Activated T-cell treated with anti-CD3 and anti-CD28 coated beads for 1 hour (primary cell): Measurements from ENCODE around the gene ANKRD31.
"Not testable (repeated sequence)": the region's sequence is repeated elsewhere in the genome, so short reads cannot be mapped to it uniquely, and the experiment has no call there.

Source experiments
- DNase-seq: peaks from one replicate; pipeline ENCODE4 v3.0.0-alpha.2; 2020; ENCODE audit warnings: low read depth

ANKRD31 gene

GRCh38 chr5:75234251-75234650 lies 2.4 kb downstream of the ANKRD31 start:
- DNase-seq = no peak

GRCh38 chr5:75226916-75227315 lies 9.8 kb downstream of the ANKRD31 start:
- DNase-seq = no peak

DNA sequence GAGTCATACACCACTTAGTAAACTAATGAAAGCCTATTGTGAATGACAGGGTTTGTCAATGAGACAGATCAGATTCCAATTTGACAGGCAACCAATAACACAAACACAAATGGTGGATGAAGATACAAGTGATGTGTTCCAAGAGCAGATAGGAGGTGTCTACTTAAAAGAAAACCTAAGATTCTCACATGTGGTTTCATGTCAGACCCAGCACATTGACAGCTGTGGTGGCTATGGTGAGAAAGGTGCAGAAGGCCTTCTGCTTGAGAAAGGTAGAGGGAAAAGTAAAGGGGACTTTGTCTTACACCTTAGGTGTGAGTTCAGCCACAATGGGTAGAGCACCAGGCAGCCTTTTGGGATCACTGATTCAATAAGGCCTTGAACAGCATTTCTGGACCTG lies 11.2 kb downstream of the ANKRD31 start:
- no peak for DNase-seq

- not testable (repeated sequence) for DNase-seq
Measured at GRCh38 chr5:75220787-75221186, 15.9 kb downstream of the ANKRD31 start.

DNA sequence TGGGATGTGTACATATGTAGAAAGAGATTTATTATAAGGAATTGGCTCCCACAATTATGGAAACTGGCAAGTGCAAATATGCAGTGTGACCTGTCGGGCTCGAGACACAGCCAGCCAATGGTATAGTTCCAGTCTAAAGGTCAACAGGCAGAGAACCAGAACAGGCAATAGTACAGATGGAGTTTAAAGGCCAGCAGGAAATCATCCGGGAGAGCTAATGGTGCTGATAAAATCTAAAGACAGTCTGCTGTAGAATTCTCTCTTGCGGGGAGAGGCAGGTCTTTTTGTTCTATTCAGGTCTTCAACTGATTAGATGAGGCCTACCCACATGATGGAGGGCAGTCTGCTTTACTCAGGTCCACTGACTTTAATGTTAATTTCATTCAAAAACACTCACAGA lies 21.8 kb downstream of the ANKRD31 start:
- no peak for DNase-seq

DNA sequence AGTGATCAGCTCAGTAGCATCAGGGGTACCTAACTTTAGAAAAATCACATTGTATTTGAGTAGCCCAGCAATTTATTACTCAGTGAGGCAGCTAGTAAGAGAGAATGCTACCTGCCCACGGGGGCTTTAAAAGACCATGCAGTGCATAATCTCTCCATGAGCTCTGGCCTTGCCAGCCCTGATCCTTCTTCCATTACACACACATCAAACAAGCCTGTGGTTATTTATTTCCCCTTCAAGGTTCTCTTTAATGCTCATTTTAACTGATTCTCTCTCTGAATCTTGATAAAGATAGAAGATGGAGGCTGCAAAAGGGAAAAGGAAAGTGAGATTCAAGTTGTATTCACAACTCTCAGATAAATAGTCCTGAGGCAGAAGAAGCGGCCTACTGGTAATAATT lies 22.3 kb downstream of the ANKRD31 start:
- DNase-seq = no peak

DNA sequence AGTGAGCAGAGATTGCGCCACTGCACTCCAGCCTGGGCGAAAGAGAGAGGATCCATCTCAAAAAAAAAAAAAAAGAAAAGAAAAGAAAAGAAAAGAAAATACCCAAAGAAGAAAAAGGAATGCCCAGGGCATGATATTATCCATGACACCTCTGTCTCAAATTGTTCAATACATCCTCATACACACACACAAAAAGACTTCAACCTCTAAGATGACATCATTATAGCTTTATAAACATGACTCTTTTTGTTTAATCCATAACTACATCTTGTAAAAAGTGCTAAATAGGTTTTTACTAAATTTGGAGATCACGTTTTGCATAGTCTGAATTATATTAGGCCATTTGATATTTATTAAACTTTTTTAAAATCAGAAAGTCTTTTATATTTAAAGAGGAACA lies 33.1 kb downstream of the ANKRD31 start:
- no peak for DNase-seq

DNA sequence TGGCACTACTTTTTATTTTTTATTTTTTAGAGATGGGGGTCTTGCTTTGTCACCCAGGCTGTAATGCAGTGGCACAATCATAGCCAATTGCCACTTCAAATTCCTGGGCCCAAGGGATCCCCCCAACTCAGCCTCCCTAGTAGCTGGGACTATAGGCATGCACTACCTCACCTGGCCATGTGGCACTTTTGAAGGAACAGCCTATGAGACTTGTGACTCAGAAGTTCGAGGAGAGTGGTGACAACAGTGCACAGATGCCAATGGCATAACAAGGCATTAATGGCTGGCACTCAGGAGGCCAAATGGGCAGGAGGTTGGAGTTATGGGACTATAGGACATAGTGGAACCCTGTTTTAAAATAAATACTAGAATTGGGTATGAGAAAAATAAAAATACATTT lies 33.7 kb downstream of the ANKRD31 start:
- no peak for DNase-seq

GRCh38 chr5:75200776-75201175 lies 35.9 kb downstream of the ANKRD31 start:
- no peak for DNase-seq

DNA sequence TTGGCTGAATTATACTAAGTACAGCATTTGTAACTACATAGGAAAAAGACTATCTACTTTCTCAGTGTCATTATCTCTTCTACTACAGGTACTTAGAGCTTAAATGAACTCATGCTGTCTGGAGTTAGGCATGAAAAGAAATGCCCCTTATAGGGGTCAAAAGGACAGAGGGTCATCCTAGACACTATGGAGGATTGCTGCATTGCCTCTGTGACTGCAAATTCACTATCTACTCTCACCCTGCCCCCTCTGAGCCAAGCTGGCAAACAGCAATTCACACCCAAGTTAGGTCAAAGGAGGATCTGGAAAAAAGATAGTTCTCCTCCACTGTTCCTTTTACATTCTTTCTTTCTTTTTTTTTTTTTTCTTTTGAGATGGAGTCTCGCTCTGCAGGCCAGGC lies 36.7 kb downstream of the ANKRD31 start:
- no peak for DNase-seq

- DNase-seq = no peak
Measured at GRCh38 chr5:75199071-75199470, 37.6 kb downstream of the ANKRD31 start.

- no peak for DNase-seq
Measured at GRCh38 chr5:75197745-75198144, 38.9 kb downstream of the ANKRD31 start.

- DNase-seq = no peak
Measured at GRCh38 chr5:75192804-75193203, 43.9 kb downstream of the ANKRD31 start.

DNA sequence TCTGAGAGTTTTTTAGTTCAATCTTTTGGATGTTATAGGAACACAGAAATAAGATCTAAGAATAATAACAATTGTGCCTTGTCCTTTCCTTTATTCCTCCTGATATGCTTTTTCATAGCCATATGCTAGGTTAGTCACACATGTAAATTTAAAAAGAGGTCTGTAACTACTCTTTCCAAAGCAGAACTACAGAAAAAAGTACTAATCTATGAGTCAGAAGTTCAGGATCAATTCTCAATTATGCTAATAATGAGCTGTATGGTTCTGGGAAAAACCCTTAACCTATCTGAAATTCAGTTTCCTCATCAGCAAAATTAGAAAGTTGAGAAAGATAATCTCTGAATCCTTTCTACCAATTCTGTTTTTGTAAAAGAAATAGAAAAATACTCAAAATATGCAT lies 44.4 kb downstream of the ANKRD31 start:
- DNase-seq = no peak

DNA sequence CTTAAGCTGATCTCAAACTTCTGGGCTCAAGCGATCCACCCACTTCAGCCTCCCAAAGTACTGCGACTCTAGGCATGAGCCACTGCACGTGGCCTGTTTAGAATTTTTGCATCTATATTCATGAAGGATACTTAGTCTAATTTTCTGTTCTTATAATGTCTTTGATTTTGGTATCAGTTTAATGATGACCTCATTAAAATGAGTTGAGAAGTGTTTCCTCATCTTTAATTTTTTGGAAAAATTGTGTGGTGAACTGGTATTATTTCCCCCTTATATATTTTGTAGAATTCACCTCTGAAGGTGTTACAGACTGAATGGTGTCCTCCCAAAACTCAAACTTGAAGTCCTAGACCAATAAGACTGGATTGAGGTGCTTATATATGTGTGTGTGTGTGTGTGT lies 46.5 kb downstream of the ANKRD31 start:
- DNase-seq = no peak

DNA sequence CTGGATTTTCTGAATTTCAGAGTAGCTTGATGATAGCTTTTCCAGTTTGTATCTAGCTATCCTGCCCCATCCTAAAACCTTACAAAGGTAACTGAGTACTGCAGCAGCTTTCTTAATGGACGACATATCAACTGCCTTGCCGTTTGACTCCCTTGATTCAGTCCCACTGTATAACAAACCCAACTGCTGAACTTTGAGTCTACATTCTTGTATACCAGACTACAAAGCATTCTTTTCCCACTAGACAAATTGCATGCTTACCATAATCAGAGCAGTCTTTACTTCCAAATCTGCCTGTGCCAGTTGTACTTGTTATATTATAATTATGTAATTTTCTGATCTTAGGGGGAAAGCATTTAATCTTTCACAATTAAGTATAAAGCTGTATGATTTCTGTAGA lies 47.3 kb downstream of the ANKRD31 start:
- no peak for DNase-seq

- DNase-seq = no peak
Measured at GRCh38 chr5:75185763-75186162, 50.9 kb downstream of the ANKRD31 start.

GRCh38 chr5:75176009-75176408 lies 60.7 kb downstream of the ANKRD31 start:
- DNase-seq = not testable (repeated sequence)

GRCh38 chr5:75174872-75175271 lies 61.8 kb downstream of the ANKRD31 start:
- DNase-seq = not testable (repeated sequence)

GRCh38 chr5:75169516-75169915 lies 67.2 kb downstream of the ANKRD31 start:
- no peak for DNase-seq

DNA sequence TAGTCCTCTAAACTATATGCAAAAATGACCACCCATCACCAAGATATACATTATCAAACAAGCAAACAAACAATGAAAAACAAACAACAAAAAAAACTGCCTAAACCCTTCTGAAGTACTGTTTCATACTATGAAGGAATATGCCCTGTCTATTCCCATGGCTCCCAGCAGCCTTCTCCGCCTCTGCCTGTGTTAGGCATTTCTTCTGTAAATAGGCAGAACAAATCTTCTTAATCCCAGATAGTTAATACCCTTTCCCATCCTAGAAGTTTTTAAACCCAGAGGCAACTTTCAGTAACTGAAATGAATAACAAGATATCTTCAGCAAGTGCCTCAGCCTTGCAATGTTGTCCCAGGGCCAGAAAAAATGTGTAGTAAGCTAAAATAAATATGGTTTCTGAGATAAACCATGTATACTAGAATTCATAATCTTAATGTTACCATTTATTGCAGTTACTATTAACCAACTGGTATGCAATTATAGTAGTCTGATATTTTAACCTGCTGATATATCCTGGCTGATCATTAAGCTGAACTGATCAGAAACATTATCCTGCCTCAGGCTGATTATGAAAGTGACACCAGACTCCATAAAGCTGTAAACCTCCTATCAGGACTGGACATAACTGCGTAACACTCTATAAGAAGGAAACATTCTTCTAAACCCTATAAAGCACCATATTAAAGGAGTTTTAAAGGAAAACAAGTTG lies 68.5 kb downstream of the ANKRD31 start:
- DNase-seq = no peak

- no peak for DNase-seq
Measured at GRCh38 chr5:75167345-75167744, 69.3 kb downstream of the ANKRD31 start.

GRCh38 chr5:75161508-75161907 lies 75.2 kb downstream of the ANKRD31 start:
- DNase-seq = not testable (repeated sequence)

DNA sequence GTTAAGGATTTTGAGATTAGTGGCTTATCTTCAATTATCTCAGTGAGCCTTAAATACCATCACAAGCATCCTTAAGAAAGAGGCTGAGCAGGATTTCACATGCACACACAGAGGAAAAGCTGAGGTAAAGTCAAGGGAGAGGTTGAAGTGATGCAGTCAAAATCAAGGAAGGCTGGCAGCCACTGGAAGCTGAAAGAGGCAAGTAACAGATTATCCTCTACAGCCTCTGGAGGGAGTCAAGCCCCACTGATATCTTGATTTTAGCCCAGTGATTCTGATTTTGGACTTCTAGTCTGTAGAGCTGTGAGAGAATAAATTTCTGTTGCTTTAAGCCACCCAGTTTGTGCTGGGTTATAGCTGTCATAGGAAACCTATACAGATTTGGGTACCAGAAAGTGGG lies 80.1 kb downstream of the ANKRD31 start:
- no peak for DNase-seq

DNA sequence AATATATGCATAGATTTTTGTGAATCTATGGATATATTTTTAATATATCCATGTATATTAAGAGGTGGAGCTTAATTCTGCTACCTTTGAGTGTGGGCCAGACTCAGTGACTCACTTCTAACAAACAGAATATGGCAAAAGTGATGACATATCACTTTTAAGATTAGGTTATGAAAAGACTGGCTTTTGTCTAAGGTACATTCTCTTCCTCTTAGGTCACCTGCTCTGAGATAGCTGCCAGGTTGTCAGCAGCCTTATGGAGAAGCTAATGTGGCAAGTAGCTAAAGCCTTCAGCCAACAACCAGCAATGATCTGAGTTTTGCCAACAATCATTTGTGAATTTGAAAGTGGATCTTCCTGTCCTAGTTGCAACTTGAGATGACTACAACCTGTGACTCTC lies 83.8 kb downstream of the ANKRD31 start:
- DNase-seq = no peak
